ENCODE results near the gene E2F8.

GRCh38 chr11:19268909-19269308, 28.2 kb upstream of the E2F8 start:
- no peak for TF ChIP-seq ZBTB43 (CRISPR knock-in tag; IDR thresholded peaks at IDR 0.05)
- no peak for TF ChIP-seq CTCF (IDR thresholded peaks at IDR 0.05)
- no peak for TF ChIP-seq NR3C1 (CRISPR knock-in tag; conservative IDR thresholded peaks at IDR 0.05; ENCODE audit: low read depth)
- no peak for TF ChIP-seq ATF6 (CRISPR knock-in tag; IDR thresholded peaks at IDR 0.05)
- TF ChIP-seq USF1 (CRISPR knock-in tag; IDR thresholded peaks at IDR 0.05): no peak
- TF ChIP-seq OVOL2 (CRISPR knock-in tag; IDR thresholded peaks at IDR 0.05; ENCODE audit: borderline replicate concordance): no peak
- TF ChIP-seq TEAD4 (CRISPR knock-in tag; IDR thresholded peaks at IDR 0.05): no peak
- TF ChIP-seq JUN (CRISPR knock-in tag; IDR thresholded peaks at IDR 0.05): no peak
- no peak for TF ChIP-seq USF2 (CRISPR knock-in tag; IDR thresholded peaks at IDR 0.05)
- TF ChIP-seq GRHL2 (CRISPR knock-in tag; IDR thresholded peaks at IDR 0.05; ENCODE audit: insufficient replicate concordance, severe bottlenecking): no peak
- no peak for TF ChIP-seq MXD4 (CRISPR knock-in tag; IDR thresholded peaks at IDR 0.05; ENCODE audit: borderline replicate concordance)
